Astrocyte (in vitro differentiated cells and primary cell): ENCODE measurements around the gene LMNTD2. TPM values are rescaled to one million over a fixed set of nuclear protein-coding genes. Genes with fewer than 3 reads are reported as not detected.
A peak's percentile ranks its signal among the peaks of the same experiment; 100 is the strongest.

Experiments
- DNase-seq: peaks from one replicate; pipeline ENCODE4 v3.0.0-alpha.2; 2010; ENCODE audit warnings: low read depth
- FAIRE-seq: peaks from 2 replicates; lab custom pipeline; 2011; peaks lifted over from hg19 to GRCh38; lab: Jason Lieb, UNC
- H2AFZ ChIP-seq: 2 replicates; pipeline ENCODE4 v1.6.0; 2012; ENCODE audit warnings: low read depth, low read length, inconsistent platforms
- H3K27ac ChIP-seq: 2 replicates; pipeline ENCODE4 v1.5.1; 2011; ENCODE audit warnings: low read depth, low read length, inconsistent platforms
- H3K27me3 ChIP-seq: 2 replicates; pipeline ENCODE4 v1.6.0; 2011; ENCODE audit warnings: low read length, inconsistent platforms; ENCODE audit not compliant: insufficient read depth
- H3K36me3 ChIP-seq: 2 replicates; pipeline ENCODE4 v1.5.1; 2011; ENCODE audit warnings: low read length, inconsistent platforms; ENCODE audit not compliant: insufficient read depth
- H3K4me1 ChIP-seq: 2 replicates; pipeline ENCODE4 v1.5.1; 2011; ENCODE audit warnings: low read length, inconsistent platforms; ENCODE audit not compliant: insufficient read depth
- H3K4me2 ChIP-seq: 2 replicates; pipeline ENCODE4 v1.6.0; 2012; ENCODE audit warnings: low read length, inconsistent platforms
- H3K4me3 ChIP-seq: 2 replicates; pipeline ENCODE4 v1.5.1; 2011; ENCODE audit warnings: low read depth, mild to moderate bottlenecking, low read length, inconsistent platforms; ENCODE audit not compliant: insufficient read depth
- H3K79me2 ChIP-seq: 2 replicates; pipeline ENCODE4 v1.6.0; 2012; ENCODE audit warnings: mild to moderate bottlenecking, low read length, inconsistent platforms; ENCODE audit not compliant: insufficient read depth
- H3K9ac ChIP-seq: 2 replicates; pipeline ENCODE4 v1.6.0; 2012; ENCODE audit warnings: mild to moderate bottlenecking, low read length, inconsistent platforms
- H3K9me3 ChIP-seq: 2 replicates; pipeline ENCODE4 v1.5.1; 2012; ENCODE audit warnings: low read depth, mild to moderate bottlenecking, low read length, inconsistent platforms; ENCODE audit not compliant: insufficient read depth
- H4K20me1 ChIP-seq: 2 replicates; pipeline ENCODE4 v1.6.0; 2012; ENCODE audit warnings: low read length, inconsistent platforms; ENCODE audit not compliant: insufficient read depth
- H3K27ac Mint-ChIP-seq: one replicate; pipeline ENCODE4 v1.8.0; 2021; ENCODE audit warnings: mild to moderate bottlenecking, mixed read lengths; ENCODE audit not compliant: unreplicated experiment
- H3K27me3 Mint-ChIP-seq: one replicate; pipeline ENCODE4 v1.8.0; 2021; ENCODE audit warnings: low read depth, mixed read lengths; ENCODE audit not compliant: unreplicated experiment
- H3K36me3 Mint-ChIP-seq: one replicate; pipeline ENCODE4 v1.8.0; 2021; ENCODE audit warnings: low read depth, mixed read lengths; ENCODE audit not compliant: unreplicated experiment
- H3K4me1 Mint-ChIP-seq: one replicate; pipeline ENCODE4 v1.8.0; 2021; ENCODE audit warnings: low read depth, mixed read lengths; ENCODE audit not compliant: unreplicated experiment
- H3K4me3 Mint-ChIP-seq: one replicate; pipeline ENCODE4 v1.8.0; 2021; ENCODE audit warnings: mild to moderate bottlenecking, moderate library complexity, mixed read lengths; ENCODE audit not compliant: unreplicated experiment
- H3K9me3 Mint-ChIP-seq: one replicate; pipeline ENCODE4 v1.8.0; 2021; ENCODE audit warnings: mild to moderate bottlenecking, mixed read lengths; ENCODE audit not compliant: unreplicated experiment
- CTCF ChIP-seq: IDR thresholded peaks from 2 replicates; pipeline ENCODE4 v1.5.1; 2011; ENCODE audit warnings: low read depth, mild to moderate bottlenecking, inconsistent platforms, low read length, moderate library complexity; ENCODE audit not compliant: insufficient read depth
- EZH2 ChIP-seq: IDR thresholded peaks from 2 replicates; pipeline ENCODE4 v1.6.1; 2012; ENCODE audit warnings: mild to moderate bottlenecking, low read length, inconsistent platforms; ENCODE audit not compliant: insufficient read depth
- total RNA-seq: library from RNA; stranded (reverse); gene quantifications from 2 replicates; pipeline ENCODE4 v1.2.1, GENCODE V29; 2021

Gene LMNTD2
- total RNA-seq, 1 donor from 2014 or later, result 2.8 TPM

- peak overlapping the region; percentile 90 for H3K4me2 ChIP-seq
- no peaks in the 10 kb centered on the region for H3K27me3 ChIP-seq
- no peak overlapping the region for H3K27ac ChIP-seq
- peak overlapping the region; percentile 63 for H2AFZ ChIP-seq
- Mint-ChIP-seq H3K4me1 (peaks cover 3% of the 10 kb centered on the region), H3K9me3 (no peaks in the 10 kb centered on the region), H3K36me3 (peaks cover 7% of the 10 kb centered on the region), H3K4me3 (peak overlapping the region; percentile 81), H3K27me3 (peaks cover 4% of the 10 kb centered on the region), H3K27ac (peak overlapping the region; percentile 72)
- H3K4me3 ChIP-seq, result peak overlapping the region; percentile 57
- TF ChIP-seq EZH2 (peak; percentile 13), CTCF (no peak)
- H3K36me3 ChIP-seq, result no peaks in the 10 kb centered on the region
- no peaks in the 10 kb centered on the region for H3K79me2 ChIP-seq
- H3K4me1 ChIP-seq, result peaks cover 7% of the 10 kb centered on the region
- DNase-seq, result peak; percentile 68
- H3K9ac ChIP-seq, result peak overlapping the region; percentile 75
- no peak for FAIRE-seq
- H4K20me1 ChIP-seq, result no peaks in the 10 kb centered on the region
- H3K9me3 ChIP-seq, result no peaks in the 10 kb centered on the region
Measured at GRCh38 chr11:568306-569157, 8.0 kb upstream of the LMNTD2 start.

GRCh38 chr11:567629-568292 is 7.2 kb upstream of the LMNTD2 start:
- Histone ChIP-seq H3K4me3 (peak overlapping the region; percentile 57), H3K4me2 (peak overlapping the region; percentile 90), H4K20me1 (no peaks in the 10 kb centered on the region), H3K27me3 (no peaks in the 10 kb centered on the region), H3K4me1 (peaks cover 7% of the 10 kb centered on the region), H3K27ac (no peak overlapping the region), H3K36me3 (no peaks in the 10 kb centered on the region), H3K79me2 (no peaks in the 10 kb centered on the region), H2AFZ (peak overlapping the region; percentile 63), H3K9ac (peak overlapping the region; percentile 62), H3K9me3 (no peaks in the 10 kb centered on the region)
- Mint-ChIP-seq H3K9me3 (no peaks in the 10 kb centered on the region), H3K27me3 (no peaks in the 10 kb centered on the region), H3K4me3 (peak overlapping the region; percentile 87), H3K36me3 (peaks cover 8% of the 10 kb centered on the region), H3K4me1 (peaks cover 3% of the 10 kb centered on the region), H3K27ac (peak overlapping the region; percentile 51)
- TF ChIP-seq CTCF, result no peak
- no peak for TF ChIP-seq EZH2
- DNase-seq (no peak), FAIRE-seq (no peak)
